Measurements from ENCODE around the gene NASP.
A peak's percentile ranks its signal among the peaks of the same experiment; 100 is the strongest.

Gene NASP

DNA sequence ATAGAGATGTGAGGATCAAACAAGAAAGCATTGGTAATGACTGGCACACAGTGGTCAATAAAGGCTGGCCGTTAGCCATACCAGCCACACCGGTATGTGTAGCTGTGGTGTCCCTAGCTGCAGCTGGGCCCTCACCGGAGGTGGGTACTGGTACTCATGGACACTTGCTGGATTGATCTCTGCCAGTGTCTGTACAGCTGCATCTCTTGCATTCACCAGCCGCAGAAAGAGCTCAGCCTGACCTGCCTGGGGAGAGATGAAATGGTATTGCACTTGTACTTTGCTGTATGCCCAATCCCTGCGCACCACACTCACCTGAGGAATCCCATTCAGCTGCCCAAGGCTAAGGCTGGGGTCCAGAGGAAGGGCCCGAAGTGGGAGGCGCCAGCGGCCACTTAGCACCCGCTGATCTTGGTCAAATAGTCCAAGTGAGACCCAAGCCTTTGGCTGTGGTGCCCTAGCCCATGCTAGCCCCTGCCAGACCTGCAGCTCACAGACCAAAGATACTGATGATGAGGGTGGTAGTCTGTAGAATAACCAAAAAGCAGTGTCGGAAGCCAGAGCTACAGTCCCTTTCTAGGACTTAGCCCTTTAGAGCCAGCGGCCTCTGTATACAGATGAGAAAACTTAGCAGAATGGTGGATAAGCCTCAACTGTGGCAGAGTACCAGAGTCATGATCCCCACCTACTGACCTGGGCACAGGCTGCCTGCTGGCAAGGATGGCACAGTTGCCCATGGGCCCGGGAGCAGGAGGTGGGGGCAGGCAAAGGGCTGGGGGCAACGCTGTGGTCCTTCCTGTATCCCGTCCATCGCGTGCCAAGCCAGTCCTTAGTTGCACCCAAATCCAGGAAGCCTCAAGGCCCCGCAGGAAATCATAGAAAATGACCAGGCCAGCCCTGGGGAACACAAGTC is 37.0 kb downstream of the NASP start:
- Histone ChIP-seq H3K9ac (ENCODE audit: low read depth, low read length) (no peak overlapping the region), H3K27me3 (ENCODE audit: insufficient read depth, low read length, poor library complexity) (no peaks in the 10 kb centered on the region), H3K27ac (ENCODE audit: low read length) (no peak overlapping the region), H2AFZ (ENCODE audit: low read depth, low read length) (no peak overlapping the region), H3K36me3 (ENCODE audit: insufficient read depth, low read length) (peaks cover 74% of the 10 kb centered on the region), H3K4me3 (ENCODE audit: low read depth in 1 of 2, low read length in 2 of 2) (no peak overlapping the region), H3K9me3 (ENCODE audit: insufficient read depth, low read length, severe bottlenecking) (no peaks in the 10 kb centered on the region), H3K4me1 (ENCODE audit: insufficient read depth, low read length) (no peaks in the 10 kb centered on the region), H4K20me1 (ENCODE audit: insufficient read depth, low read length) (peaks cover 35% of the 10 kb centered on the region), H3K4me2 (ENCODE audit: insufficient read depth, low read length) (no peak overlapping the region), H3K79me2 (ENCODE audit: insufficient read depth, low read length) (no peaks in the 10 kb centered on the region)
- TF ChIP-seq EZH2 (IDR thresholded peaks at IDR 0.05; ENCODE audit: borderline replicate concordance, low read depth, low read length, severe bottlenecking) = no peak
- TF ChIP-seq, protein P1, sequence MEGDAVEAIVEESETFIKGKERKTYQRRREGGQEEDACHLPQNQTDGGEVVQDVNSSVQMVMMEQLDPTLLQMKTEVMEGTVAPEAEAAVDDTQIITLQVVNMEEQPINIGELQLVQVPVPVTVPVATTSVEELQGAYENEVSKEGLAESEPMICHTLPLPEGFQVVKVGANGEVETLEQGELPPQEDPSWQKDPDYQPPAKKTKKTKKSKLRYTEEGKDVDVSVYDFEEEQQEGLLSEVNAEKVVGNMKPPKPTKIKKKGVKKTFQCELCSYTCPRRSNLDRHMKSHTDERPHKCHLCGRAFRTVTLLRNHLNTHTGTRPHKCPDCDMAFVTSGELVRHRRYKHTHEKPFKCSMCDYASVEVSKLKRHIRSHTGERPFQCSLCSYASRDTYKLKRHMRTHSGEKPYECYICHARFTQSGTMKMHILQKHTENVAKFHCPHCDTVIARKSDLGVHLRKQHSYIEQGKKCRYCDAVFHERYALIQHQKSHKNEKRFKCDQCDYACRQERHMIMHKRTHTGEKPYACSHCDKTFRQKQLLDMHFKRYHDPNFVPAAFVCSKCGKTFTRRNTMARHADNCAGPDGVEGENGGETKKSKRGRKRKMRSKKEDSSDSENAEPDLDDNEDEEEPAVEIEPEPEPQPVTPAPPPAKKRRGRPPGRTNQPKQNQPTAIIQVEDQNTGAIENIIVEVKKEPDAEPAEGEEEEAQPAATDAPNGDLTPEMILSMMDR (IDR thresholded peaks at IDR 0.05; ENCODE audit: borderline replicate concordance, extremely low read depth, low read length, poor library complexity, severe bottlenecking) = no peak
- no peak for DNase-seq
- peak; percentile 17 for ATAC-seq (ENCODE audit: insufficient read depth, low read depth)

DNA sequence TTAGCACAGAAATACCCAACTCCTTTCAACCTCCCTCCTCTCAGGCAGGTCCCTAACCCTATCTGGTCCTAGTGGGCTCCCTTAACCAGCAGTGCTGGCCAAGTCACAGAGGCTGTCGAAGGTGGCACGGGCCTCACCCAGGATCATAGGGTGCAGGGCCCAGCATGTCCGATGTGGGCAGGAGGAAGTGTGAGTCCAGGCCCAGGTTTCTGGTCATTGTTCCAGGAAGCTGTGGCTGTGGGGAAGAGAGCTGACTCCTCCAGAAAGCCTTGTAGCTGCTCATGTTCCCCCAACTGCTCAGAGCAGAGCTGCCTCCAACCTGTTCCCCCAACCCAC is 37.6 kb downstream of the NASP start:
- H4K20me1 ChIP-seq (ENCODE audit: insufficient read depth, low read length) = peaks cover 30% of the 10 kb centered on the region
- no peak overlapping the region for H3K4me3 ChIP-seq (ENCODE audit: low read depth in 1 of 2, low read length in 2 of 2)
- no peaks in the 10 kb centered on the region for H3K79me2 ChIP-seq (ENCODE audit: insufficient read depth, low read length)
- H3K4me1 ChIP-seq (ENCODE audit: insufficient read depth, low read length) = no peaks in the 10 kb centered on the region
- H3K9me3 ChIP-seq (ENCODE audit: insufficient read depth, low read length, severe bottlenecking) = no peaks in the 10 kb centered on the region
- no peak overlapping the region for H3K27ac ChIP-seq (ENCODE audit: low read length)
- no peak overlapping the region for H2AFZ ChIP-seq (ENCODE audit: low read depth, low read length)
- no peak overlapping the region for H3K4me2 ChIP-seq (ENCODE audit: insufficient read depth, low read length)
- no peak for TF ChIP-seq EZH2 (IDR thresholded peaks at IDR 0.05; ENCODE audit: borderline replicate concordance, low read depth, low read length, severe bottlenecking)
- TF ChIP-seq, protein P1 (IDR thresholded peaks at IDR 0.05; ENCODE audit: borderline replicate concordance, extremely low read depth, low read length, poor library complexity, severe bottlenecking) = no peak
- H3K27me3 ChIP-seq (ENCODE audit: insufficient read depth, low read length, poor library complexity) = no peaks in the 10 kb centered on the region
- ATAC-seq (ENCODE audit: insufficient read depth, low read depth) = peak; percentile 10; the same call in 1 of the 3 replicates
- H3K36me3 ChIP-seq (ENCODE audit: insufficient read depth, low read length) = peaks cover 72% of the 10 kb centered on the region
- DNase-seq = no peak
- no peak overlapping the region for H3K9ac ChIP-seq (ENCODE audit: low read depth, low read length)

DNA sequence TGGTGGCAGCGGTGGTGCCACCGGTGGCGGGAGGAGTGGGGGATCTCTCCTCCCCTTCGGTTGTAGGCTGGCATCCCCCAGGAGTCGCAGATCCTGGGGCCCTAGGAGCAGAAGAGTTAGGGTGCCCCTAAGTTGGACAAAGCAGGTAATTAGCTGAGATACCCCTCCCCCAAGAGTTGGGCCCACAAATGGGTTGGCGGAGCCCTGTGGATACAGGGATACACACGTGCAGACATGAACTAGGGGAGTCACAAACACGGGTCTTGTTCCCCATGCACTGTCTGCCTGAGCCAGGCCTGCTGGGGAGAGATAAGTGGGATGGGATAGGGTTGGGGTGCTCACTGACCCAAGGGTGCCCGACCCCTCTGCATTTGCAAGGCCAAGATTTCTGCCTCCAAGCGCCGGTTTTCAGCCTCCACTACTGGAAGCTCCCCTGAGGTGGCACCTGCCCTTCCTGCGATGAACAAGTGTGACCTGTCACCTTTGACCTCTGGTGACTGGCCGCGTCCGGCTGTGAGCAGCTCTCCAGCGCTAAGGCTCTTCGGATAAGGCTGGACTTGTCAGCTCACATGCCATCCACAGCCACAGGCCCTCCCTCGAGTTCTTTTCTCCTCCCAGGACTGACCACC is 38.2 kb downstream of the NASP start:
- DNase-seq = no peak
- TF ChIP-seq, protein P1 (IDR thresholded peaks at IDR 0.05; ENCODE audit: borderline replicate concordance, extremely low read depth, low read length, poor library complexity, severe bottlenecking) = no peak
- TF ChIP-seq EZH2 (IDR thresholded peaks at IDR 0.05; ENCODE audit: borderline replicate concordance, low read depth, low read length, severe bottlenecking) = no peak
- no peaks in the 10 kb centered on the region for H3K9me3 ChIP-seq (ENCODE audit: insufficient read depth, low read length, severe bottlenecking)
- H3K4me1 ChIP-seq (ENCODE audit: insufficient read depth, low read length) = no peaks in the 10 kb centered on the region
- H3K4me3 ChIP-seq (ENCODE audit: low read depth in 1 of 2, low read length in 2 of 2) = no peak overlapping the region
- no peak overlapping the region for H3K27ac ChIP-seq (ENCODE audit: low read length)
- no peak overlapping the region for H3K9ac ChIP-seq (ENCODE audit: low read depth, low read length)
- no peak overlapping the region for H3K4me2 ChIP-seq (ENCODE audit: insufficient read depth, low read length)
- H3K79me2 ChIP-seq (ENCODE audit: insufficient read depth, low read length) = no peaks in the 10 kb centered on the region
- H3K36me3 ChIP-seq (ENCODE audit: insufficient read depth, low read length) = peaks cover 72% of the 10 kb centered on the region
- H4K20me1 ChIP-seq (ENCODE audit: insufficient read depth, low read length) = peaks cover 30% of the 10 kb centered on the region
- no peak for ATAC-seq (ENCODE audit: insufficient read depth, low read depth)
- H3K27me3 ChIP-seq (ENCODE audit: insufficient read depth, low read length, poor library complexity) = no peaks in the 10 kb centered on the region
- no peak overlapping the region for H2AFZ ChIP-seq (ENCODE audit: low read depth, low read length)

Measured in DND-41 (cell line).